GM21526 (cell line): Measurements from ENCODE around the gene TEP1.
"Not testable (repeated sequence)": the region's sequence is repeated elsewhere in the genome, so short reads cannot be mapped to it uniquely, and the experiment has no call there.

Experiments
- ATAC-seq: cut with Tn5 transposase; IDR thresholded peaks from one replicate; pipeline ENCODE4 v1.9.1; 2021; ENCODE audit warnings: moderate library complexity; ENCODE audit not compliant: unreplicated experiment, low FRiP score

Gene TEP1

DNA sequence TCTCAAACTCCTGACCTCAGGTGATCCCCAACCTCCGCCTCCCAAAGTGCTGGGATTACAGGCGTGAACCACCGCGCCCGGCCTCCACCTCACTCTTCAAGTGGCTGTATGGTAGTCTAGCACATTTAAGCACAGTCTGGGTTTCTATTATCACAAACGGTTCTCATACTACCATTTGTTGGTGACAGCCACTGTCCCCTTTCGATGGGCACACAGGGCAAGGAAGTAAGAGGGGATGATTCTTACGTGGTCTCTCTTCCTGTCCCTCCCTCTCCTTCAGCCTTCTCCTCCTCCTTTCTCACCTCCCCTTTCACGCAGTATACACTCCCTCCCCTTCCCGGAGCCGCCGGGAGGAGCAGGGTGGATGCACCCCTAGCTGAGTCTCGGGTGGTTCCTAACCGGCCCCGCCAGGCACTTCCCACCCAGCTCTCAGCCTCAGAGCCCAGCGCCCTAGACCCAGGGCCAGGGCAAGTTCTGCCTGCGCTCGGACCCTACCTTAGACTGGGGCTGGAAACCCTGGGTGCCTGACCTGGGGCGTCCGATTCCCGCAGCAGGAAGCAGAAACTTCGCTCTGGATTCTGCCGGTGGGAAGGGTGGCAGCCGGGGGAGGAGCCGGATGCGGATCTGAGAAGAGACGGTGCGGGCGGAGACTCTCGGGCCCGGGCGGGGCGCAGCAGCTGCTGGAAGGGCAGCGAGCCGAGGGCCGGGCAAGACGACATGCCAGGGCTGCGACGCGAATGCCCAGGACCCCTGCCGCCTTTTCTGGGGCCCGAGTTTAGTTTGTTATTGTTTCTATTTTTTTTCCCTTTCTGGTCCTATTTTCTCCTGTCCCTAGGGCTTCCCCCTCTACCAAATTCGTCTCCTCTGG lies at the start of gene TEP1:
TEP1 (minus strand) TSS at position 626 of the 868 bp plus-strand sequence. CDS start 5,062 bp downstream, outside the sequence.
- ATAC-seq = peak; percentile 71

GRCh38 chr14:20461225-20462141 lies 48.2 kb upstream of the TEP1 start, which contains the start of gene PIP4P1:
TSS of gene PIP4P1 (minus strand) at chr14:20461434. CDS start at chr14:20461325, 109 bp downstream.
- peak; percentile 90 for ATAC-seq

- ATAC-seq = no peak
Measured at GRCh38 chr14:20460458-20461224, 47.3 kb upstream of the TEP1 start.

GRCh38 chr14:20458031-20458789 lies 44.9 kb upstream of the TEP1 start:
- no peak for ATAC-seq

DNA sequence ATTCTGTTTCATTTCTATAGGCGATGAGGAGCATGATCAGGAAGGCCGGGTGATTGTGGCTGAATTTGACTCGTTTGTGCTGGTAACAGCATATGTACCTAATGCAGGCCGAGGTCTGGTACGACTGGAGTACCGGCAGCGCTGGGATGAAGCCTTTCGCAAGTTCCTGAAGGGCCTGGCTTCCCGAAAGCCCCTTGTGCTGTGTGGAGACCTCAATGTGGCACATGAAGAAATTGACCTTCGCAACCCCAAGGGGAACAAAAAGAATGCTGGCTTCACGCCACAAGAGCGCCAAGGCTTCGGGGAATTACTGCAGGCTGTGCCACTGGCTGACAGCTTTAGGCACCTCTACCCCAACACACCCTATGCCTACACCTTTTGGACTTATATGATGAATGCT lies 43.7 kb upstream of the TEP1 start:
- ATAC-seq = no peak

DNA sequence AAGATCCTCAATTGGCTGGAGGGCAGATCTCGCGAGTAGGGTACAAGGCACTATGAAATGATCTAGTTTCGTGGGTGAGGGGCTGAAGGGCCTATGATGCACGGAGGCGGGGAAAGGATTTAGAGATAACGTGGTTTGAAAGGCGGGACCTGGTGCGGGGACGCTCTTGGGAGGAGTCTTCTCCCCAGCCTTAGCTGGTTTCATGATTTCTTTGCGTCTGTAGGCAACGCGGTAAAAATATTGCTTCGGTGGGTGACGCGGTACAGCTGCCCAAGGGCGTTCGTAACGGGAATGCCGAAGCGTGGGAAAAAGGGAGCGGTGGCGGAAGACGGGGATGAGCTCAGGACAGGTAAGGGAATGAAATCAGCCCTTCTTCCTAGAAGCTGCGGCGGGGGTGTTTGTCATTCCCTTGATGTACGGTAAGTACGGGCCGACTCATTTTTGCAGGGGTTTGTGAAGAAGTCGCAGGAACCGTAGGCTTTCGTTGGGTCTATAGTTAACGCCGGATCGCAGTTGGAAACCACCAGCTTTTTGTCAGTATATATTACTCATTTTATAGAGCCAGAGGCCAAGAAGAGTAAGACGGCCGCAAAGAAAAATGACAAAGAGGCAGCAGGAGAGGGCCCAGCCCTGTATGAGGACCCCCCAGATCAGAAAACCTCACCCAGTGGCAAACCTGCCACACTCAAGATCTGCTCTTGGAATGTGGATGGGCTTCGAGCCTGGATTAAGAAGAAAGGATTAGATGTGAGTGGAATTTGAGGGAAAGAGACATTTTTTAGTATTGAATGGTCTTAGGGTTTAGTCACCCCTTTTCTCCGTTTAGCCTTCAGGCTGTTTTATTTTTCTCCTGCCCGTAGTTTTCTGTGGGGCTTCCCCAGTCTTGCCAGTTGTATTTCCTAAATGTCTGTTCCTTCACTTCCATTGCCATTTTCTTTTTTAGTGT lies 42.3 kb upstream of the TEP1 start:
- peak; percentile 47 for ATAC-seq

- peak; percentile 73 for ATAC-seq
Measured at GRCh38 chr14:20454516-20455354, 41.4 kb upstream of the TEP1 start, which contains the start of the genes APEX1 and OSGEP. TSS of gene APEX1 (plus strand) at chr14:20455226. CDS start at chr14:20455646, 420 bp downstream. TSS of gene OSGEP (minus strand) at chr14:20454812. CDS start at chr14:20454683, 129 bp downstream.

DNA sequence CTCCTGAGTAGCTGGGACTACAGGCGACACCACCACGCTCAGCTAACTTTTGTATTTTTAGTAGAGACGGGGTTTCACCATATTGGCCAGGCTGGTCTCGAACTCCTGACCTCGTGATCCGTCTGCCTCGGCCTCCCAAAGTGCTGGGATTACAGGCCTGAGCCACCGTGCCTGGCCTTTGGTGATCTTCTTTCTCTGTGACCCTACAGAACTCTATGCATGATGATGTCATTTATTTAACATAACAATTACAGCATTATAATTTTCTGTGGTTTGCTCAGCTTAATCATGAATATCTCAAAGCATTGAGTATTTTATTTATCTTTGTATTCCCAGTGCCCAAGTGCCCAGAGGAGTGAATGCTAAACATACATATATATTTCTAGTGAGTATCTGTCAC lies 39.5 kb upstream of the TEP1 start:
- ATAC-seq = not testable (repeated sequence)

GRCh38 chr14:20446889-20447288 lies 33.6 kb upstream of the TEP1 start:
- no peak for ATAC-seq

- ATAC-seq = not testable (repeated sequence)
Measured at GRCh38 chr14:20443650-20444049, 30.3 kb upstream of the TEP1 start.

DNA sequence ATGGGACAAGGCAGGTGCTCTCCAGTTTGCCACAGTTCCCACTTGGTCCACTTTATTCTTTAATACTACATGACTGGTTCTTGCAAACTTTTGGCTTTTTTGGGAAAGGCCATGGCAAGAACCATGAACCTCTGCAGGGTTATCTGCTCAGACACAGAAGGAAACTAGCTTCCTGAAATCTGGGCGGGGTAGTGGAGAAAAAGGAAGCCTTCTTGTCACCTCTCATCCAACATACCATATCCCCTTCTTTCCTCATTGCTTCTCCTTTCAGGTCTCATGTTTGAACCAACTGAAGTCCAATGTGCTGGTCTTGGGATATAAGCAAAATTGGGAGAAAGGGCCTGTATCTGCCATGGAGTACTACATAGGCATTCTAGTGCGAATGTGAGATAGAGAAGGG lies 28.2 kb upstream of the TEP1 start:
- ATAC-seq = no peak

- ATAC-seq = no peak
Measured at GRCh38 chr14:20440882-20441281, 27.6 kb upstream of the TEP1 start.

- ATAC-seq = no peak
Measured at GRCh38 chr14:20440465-20440864, 27.2 kb upstream of the TEP1 start.

- ATAC-seq = no peak
Measured at GRCh38 chr14:20438664-20439063, 25.4 kb upstream of the TEP1 start.

DNA sequence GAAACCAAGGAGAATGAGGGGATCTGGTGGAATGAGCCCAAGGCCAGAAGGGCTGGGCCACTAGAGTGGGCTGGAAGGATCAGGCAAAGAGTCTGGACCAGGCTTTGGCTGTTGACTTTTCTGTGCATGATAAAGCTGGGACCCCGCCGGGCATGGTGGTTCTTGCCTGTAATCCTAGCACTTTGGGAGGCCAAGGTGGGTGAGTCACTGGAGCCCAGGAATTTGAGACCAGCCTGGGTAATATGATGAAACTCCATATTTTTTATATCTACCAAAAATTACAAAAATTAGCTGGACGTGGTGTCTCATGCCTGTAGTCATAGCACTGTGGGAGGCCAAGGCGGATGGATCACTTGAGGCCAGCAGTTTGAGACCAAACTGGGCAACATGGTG lies 23.1 kb upstream of the TEP1 start:
- ATAC-seq = no peak

- ATAC-seq = no peak
Measured at GRCh38 chr14:20435582-20436362, 22.5 kb upstream of the TEP1 start, which contains the start of gene KLHL33. TSS of gene KLHL33 (minus strand) at chr14:20436166. CDS start at chr14:20435811, 355 bp downstream.
